Skeletal muscle satellite cell (primary cell): ENCODE measurements around the gene MAD1L1.
A peak's percentile ranks its signal among the peaks of the same experiment; 100 is the strongest.

Experiments
- H3K27me3 ChIP-seq: 2 replicates; pipeline ENCODE4 v1.7.0; 2013; ENCODE audit warnings: low read length; ENCODE audit not compliant: control insufficient read depth, insufficient read depth
- H3K36me3 ChIP-seq: 2 replicates; pipeline ENCODE4 v1.7.0; 2013; ENCODE audit warnings: mild to moderate bottlenecking, control low read depth, low read length; ENCODE audit not compliant: insufficient read depth
- H3K4me1 ChIP-seq: 2 replicates; pipeline ENCODE4 v1.7.0; 2013; ENCODE audit warnings: low read length; ENCODE audit not compliant: control insufficient read depth, insufficient read depth
- H3K4me2 ChIP-seq: 2 replicates; pipeline ENCODE4 v1.7.0; 2013; ENCODE audit warnings: mild to moderate bottlenecking, low read length
- H3K4me3 ChIP-seq: 2 replicates; pipeline ENCODE4 v1.7.0; 2013; ENCODE audit warnings: low read length
- H3K9ac ChIP-seq: 2 replicates; pipeline ENCODE4 v1.7.0; 2013; ENCODE audit warnings: mild to moderate bottlenecking, low read depth, low read length, moderate library complexity
- H3K9me3 ChIP-seq: replicated peaks from 2 replicates; pipeline ENCODE4 v1.7.0; 2013; ENCODE audit warnings: mild to moderate bottlenecking, control low read depth, low read length

Gene MAD1L1

DNA sequence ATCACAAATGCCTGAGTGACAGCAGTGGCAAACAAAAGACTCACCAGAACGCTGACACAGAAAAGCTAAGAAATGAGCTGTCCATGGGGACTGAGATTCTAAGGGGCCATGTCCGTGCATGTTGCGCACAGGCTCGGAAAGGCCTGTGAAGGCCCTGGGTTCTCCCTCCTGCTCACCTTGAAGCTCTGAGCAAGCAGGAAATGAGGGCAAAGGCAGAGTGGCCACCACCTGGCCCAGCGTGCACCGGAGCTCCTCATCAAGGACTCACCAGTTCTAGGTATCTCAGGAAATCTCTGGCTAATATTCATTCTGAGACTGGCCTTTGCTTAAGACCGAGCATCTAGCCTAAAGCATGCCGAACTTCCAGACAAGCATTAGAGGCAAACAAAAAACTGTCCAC lies 52.7 kb downstream of the MAD1L1 start:
- no peaks in the 10 kb centered on the region for H3K27me3 ChIP-seq
- H3K9ac ChIP-seq: no peak overlapping the region
- no peaks in the 10 kb centered on the region for H3K36me3 ChIP-seq
- H3K4me2 ChIP-seq: no peak overlapping the region
- no peaks in the 10 kb centered on the region for H3K9me3 ChIP-seq
- peaks cover 12% of the 10 kb centered on the region for H3K4me1 ChIP-seq
- H3K4me3 ChIP-seq: no peak overlapping the region

DNA sequence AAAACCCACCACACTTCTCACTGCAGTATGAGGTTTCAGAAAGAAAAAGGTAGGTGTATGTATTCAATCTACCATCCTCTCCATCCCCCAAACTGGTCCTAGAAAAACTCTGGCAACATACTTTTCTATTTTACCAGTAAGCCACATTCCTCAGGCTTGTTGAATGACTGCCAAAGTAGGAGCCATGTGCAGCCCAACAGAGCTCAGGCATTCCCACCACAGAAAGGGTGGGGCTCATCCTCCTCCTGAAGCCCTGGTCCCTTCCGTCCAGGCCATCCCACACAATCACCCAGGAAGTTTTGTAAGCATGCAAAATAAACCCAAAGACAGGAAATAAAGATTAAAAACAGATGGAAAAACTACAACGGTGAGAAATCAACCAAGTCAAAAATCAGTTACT lies 57.2 kb downstream of the MAD1L1 start:
- Histone ChIP-seq H3K27me3 (no peaks in the 10 kb centered on the region), H3K36me3 (peaks cover 12% of the 10 kb centered on the region), H3K4me3 (no peak overlapping the region), H3K9me3 (no peaks in the 10 kb centered on the region), H3K4me1 (peaks cover 39% of the 10 kb centered on the region), H3K4me2 (peak overlapping the region; percentile 60), H3K9ac (peak overlapping the region; percentile 69)

DNA sequence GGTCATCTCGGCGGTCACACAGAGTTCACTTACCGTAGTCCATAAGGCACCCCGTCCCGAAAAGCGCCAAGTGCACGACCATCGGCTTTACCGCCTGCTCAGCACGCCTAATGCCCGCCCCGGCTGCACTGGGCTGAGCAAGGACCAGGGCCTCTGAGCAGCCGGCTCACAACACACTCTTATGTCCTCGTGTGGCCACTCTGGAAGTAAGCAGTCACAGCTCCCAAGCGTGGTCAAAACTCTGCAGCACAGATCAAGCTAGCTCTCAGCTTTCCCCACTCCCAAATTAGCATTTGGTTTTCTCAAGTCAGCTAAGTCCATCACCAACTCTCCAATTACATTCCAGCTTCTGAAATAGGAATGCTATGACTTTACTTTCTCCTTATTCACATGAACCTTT lies 57.7 kb downstream of the MAD1L1 start:
- Histone ChIP-seq H3K4me3 (peak overlapping the region; percentile 28), H3K36me3 (peaks cover 12% of the 10 kb centered on the region), H3K4me2 (peak overlapping the region; percentile 60), H3K27me3 (no peaks in the 10 kb centered on the region), H3K9ac (peak overlapping the region; percentile 69), H3K4me1 (peaks cover 39% of the 10 kb centered on the region), H3K9me3 (no peaks in the 10 kb centered on the region)

DNA sequence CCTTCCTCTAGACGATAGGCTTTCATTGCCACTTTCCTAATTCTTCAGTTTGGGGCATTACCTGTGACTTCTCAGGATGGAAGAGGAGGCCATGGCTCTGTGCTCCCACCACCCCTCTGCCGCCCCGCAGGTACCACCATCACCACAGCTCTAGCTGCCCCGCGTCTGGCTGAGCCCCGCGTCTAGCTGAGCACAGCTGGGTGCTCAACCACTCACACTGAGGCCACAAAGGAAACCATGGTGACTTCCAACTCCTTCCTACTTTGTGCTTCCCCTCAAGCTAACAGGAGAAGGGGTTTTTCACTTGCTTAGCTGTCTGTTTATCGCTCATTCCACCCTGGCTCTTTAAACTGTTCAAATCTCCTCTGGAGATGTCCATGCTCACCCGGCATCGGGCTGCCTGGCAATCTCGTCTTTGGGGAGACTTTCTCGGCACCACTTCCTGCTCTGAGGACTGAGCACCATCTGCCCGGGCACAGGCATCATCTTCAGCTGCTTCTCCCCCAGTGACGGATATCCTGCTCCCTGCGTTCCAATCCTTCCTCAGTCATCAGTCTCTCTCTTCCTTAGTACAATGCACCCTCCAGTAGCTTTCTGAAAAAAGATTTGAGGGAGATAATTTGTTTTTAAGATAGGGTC lies 59.4 kb downstream of the MAD1L1 start:
- Histone ChIP-seq H3K4me2 (peak overlapping the region; percentile 15), H3K9me3 (no peaks in the 10 kb centered on the region), H3K9ac (no peak overlapping the region), H3K4me1 (peaks cover 39% of the 10 kb centered on the region), H3K36me3 (peaks cover 18% of the 10 kb centered on the region), H3K27me3 (no peaks in the 10 kb centered on the region), H3K4me3 (no peak overlapping the region)

DNA sequence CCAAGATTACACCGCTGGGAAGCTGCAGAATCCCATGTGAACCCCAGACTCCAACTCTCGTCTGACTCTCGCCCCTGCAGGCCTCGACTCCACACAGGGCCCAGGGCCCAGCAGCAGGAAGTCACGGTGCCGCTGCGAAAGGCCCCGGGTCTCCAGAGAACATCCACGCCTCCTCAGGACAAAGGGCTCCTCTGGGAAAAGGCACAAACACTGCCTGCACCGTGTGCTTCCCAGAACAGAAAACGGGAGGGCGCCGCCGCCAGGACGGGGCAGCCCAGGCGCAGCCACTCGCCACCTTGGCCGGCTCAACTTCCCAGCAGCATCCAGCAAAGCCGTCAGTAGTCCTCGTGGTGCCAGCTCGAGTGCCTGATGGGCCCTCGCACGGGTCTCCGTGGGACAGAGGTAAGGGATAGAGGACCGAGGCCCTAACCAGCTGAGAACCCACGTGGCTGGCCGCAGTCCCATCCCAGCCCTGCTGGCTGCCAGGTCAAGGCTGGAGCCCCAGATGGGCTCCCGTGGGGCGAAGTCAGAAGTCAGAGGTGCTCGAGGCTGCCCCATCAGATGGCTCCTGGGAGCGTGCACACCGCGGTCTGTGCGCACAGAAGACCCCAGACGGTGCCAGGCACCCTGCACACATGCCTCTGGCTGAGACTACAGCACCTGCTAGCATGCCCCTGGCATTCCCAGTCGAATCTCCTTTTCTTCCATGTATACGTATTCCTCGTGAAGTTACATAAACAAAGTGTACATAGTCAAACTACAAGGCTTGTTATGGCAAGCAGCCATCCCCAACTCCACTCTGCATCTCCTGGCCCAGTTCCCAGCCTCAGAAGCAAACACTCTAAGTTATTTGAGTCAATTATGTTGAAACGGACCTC lies 60.2 kb downstream of the MAD1L1 start:
- Histone ChIP-seq H3K4me2 (peak overlapping the region; percentile 43), H3K9me3 (no peaks in the 10 kb centered on the region), H3K36me3 (peaks cover 18% of the 10 kb centered on the region), H3K9ac (no peak overlapping the region), H3K4me1 (peaks cover 39% of the 10 kb centered on the region), H3K4me3 (no peak overlapping the region), H3K27me3 (no peaks in the 10 kb centered on the region)

DNA sequence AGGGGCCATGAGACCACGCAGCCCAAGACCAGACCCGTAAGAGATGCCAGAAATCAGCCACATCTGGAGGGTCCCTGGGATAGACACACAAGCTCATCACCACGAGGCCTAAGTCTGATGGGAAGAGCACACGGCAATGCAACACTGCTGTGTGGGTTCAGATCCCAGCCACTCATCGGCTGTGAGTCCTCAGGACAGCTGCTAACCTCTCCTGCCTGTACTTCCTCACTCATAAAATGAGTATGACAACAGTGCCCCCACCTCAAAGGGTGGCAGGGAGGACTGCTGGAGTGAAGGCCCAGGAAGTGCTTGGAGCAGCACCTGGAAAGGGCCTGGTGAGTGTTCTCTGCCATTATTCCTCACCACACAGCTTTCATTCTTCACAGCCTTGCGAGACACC lies 60.9 kb downstream of the MAD1L1 start:
- Histone ChIP-seq H3K9ac (no peak overlapping the region), H3K4me3 (no peak overlapping the region), H3K9me3 (no peaks in the 10 kb centered on the region), H3K27me3 (no peaks in the 10 kb centered on the region), H3K4me2 (no peak overlapping the region), H3K36me3 (peaks cover 18% of the 10 kb centered on the region), H3K4me1 (peaks cover 39% of the 10 kb centered on the region)

DNA sequence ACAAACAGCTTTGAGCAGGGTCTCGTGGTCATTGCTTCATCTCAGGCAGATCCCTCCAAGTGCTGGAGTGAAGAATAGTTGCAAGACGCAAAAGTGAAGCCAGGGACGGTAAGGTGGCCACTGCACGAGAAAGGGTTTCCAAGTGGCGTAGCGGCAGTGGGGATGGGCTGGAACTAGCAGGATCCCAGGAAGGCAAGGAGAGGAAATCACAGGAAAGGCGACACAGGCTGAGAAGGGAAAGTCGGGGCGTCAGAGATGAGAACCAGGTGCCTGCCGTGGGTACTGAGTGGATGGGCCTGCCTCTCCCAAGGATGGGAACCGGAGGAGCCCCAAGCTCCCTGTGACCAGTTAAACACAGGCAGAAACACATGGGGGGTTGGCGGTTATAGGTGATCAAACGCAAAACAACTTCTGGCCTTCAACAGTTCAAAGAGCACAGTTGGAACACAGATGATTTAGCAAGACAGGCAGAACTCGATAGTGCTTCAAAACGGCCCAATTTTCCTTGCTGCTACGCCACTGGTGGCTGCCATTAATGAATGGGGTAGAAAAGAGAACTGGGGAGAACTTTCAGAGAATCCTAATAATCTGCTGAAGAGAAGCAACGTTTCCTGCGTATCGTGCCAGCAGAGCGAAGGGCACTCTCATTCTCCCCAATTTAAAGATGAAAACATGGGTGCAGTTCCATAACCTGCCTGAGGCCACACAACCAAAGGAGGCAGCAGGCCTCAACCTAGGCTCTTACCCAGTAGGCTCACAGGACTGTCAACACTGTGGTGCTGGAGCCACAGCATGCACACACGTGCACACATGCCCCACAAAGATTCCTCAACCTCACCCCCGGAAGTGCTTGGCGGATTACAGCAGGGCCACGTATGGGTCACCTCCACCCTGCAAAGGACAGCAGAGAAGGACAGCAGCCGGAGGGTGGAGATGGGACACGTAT lies 61.9 kb downstream of the MAD1L1 start:
- H3K9ac ChIP-seq: no peak overlapping the region
- peaks cover 42% of the 10 kb centered on the region for H3K4me1 ChIP-seq
- H3K4me3 ChIP-seq: no peak overlapping the region
- H3K9me3 ChIP-seq: no peaks in the 10 kb centered on the region
- no peak overlapping the region for H3K4me2 ChIP-seq
- H3K36me3 ChIP-seq: peaks cover 18% of the 10 kb centered on the region
- H3K27me3 ChIP-seq: no peaks in the 10 kb centered on the region

DNA sequence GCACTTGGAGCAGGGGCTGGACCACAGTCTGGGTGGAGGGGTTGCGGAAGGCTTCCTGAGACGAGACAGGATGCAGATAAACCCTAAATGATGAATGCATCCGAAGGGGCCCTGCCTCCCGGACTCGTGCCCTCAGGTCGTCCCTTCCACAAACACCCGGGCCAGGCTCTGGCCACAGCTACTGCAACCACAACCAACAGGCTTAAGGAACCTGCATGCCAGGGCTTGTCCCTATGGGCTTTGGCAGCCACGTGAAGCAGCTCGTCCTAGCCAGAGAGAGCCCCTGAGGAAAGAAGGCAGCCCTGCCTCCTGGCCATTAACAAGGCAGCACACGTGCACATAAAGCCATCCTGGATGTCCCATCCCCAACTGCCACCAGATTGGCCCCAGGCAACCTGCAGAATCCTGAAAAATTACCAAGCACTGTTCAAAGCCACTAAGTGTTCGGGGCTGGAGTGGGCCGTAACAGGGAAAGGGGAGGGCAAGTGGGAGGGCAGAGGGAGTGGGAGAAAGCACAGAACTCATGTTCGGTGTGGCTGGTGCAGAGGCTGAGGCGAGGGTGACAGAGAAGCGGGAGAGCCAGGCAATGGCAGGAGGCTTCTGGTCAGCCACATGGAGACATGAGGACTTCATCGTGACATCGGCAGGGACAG lies 62.7 kb downstream of the MAD1L1 start:
- peaks cover 18% of the 10 kb centered on the region for H3K36me3 ChIP-seq

DNA sequence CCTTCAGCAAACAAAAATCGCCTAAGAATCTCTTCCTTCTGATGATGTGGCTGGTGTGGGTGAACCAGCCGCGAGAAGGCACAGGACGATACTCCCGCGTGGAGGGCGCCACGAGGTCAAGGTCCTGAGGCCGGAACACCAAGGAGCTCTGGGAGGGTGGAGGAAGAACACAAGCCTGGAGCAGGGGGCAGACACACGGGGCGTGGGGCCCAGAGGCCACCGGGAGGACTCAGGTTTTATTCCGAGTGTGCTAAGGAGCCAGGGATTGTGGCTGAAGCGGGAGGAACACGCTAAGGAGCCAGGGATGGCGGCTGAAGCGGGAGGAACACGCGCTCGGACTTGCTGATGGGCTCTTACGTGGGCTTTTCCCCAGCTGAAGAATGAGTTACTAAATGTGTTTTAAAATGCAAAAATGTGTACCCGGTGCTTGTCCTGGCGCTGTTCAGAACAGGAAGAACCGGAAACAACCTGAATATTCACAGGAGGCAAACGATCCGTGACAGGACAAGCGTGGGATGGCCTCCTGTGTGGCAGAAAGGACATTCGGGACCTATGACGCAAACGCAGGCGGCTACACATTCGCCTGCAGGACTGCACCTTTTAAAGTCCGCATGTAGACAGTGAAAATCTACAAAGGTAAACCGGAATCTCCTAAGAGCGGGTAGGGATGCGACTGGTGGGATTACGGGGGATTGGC lies 64.0 kb downstream of the MAD1L1 start:
- Histone ChIP-seq H3K4me2 (no peak overlapping the region), H3K4me1 (peaks cover 27% of the 10 kb centered on the region), H3K9ac (no peak overlapping the region), H3K36me3 (peaks cover 12% of the 10 kb centered on the region), H3K4me3 (no peak overlapping the region), H3K27me3 (no peaks in the 10 kb centered on the region), H3K9me3 (no peaks in the 10 kb centered on the region)

More for the DNA sequence above, 62.7 kb downstream of the MAD1L1 start:
- H3K27me3 ChIP-seq: no peaks in the 10 kb centered on the region
- H3K9me3 ChIP-seq: no peaks in the 10 kb centered on the region
- peaks cover 34% of the 10 kb centered on the region for H3K4me1 ChIP-seq
- no peak overlapping the region for H3K9ac ChIP-seq
- no peak overlapping the region for H3K4me2 ChIP-seq
- H3K4me3 ChIP-seq: no peak overlapping the region

DNA sequence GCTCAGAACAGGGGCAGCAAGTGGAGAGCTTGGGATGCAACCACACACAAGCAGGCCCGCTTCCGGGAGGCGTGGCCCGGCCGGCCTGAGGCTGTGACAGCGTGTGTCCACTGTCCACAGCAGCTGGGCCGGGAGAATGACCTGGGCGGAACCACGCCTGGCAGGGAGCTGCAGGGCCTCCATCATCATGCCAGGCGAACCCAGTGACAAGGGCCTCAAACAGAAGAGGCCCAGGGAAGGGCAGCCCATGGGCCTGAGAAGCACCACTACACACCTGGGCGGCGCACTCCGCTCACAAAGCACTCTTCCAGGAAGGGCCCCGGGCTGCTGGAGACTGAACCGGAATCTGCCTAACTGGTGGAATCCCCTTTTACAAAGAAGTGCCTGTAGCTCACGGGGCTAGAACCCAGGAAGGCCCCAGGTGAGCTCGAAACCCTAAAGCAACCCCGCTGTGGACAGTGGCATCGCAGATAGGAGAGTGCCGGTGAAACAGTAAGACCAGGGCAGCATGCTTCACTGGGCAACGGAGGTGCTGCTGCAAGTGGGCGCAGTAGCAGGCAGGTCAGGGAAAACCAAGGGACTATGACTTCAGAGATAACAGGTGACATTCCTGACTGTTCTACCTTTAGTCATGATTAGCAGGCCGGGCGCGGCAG lies 66.0 kb downstream of the MAD1L1 start:
- Histone ChIP-seq H3K4me3 (no peak overlapping the region), H3K4me2 (no peak overlapping the region), H3K4me1 (peaks cover 9% of the 10 kb centered on the region), H3K27me3 (no peaks in the 10 kb centered on the region), H3K36me3 (peaks cover 6% of the 10 kb centered on the region), H3K9me3 (no peaks in the 10 kb centered on the region), H3K9ac (no peak overlapping the region)
